GM21786 (cell line): ENCODE measurements around the gene DIRAS3.
"Not testable (repeated sequence)": the region's sequence is repeated elsewhere in the genome, so short reads cannot be mapped to it uniquely, and the experiment has no call there.

ENCODE experiments used
- ATAC-seq: cut with Tn5 transposase; IDR thresholded peaks from one replicate; pipeline ENCODE4 v1.9.1; 2021; ENCODE audit not compliant: unreplicated experiment

Gene DIRAS3, protein sequence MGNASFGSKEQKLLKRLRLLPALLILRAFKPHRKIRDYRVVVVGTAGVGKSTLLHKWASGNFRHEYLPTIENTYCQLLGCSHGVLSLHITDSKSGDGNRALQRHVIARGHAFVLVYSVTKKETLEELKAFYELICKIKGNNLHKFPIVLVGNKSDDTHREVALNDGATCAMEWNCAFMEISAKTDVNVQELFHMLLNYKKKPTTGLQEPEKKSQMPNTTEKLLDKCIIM

DNA sequence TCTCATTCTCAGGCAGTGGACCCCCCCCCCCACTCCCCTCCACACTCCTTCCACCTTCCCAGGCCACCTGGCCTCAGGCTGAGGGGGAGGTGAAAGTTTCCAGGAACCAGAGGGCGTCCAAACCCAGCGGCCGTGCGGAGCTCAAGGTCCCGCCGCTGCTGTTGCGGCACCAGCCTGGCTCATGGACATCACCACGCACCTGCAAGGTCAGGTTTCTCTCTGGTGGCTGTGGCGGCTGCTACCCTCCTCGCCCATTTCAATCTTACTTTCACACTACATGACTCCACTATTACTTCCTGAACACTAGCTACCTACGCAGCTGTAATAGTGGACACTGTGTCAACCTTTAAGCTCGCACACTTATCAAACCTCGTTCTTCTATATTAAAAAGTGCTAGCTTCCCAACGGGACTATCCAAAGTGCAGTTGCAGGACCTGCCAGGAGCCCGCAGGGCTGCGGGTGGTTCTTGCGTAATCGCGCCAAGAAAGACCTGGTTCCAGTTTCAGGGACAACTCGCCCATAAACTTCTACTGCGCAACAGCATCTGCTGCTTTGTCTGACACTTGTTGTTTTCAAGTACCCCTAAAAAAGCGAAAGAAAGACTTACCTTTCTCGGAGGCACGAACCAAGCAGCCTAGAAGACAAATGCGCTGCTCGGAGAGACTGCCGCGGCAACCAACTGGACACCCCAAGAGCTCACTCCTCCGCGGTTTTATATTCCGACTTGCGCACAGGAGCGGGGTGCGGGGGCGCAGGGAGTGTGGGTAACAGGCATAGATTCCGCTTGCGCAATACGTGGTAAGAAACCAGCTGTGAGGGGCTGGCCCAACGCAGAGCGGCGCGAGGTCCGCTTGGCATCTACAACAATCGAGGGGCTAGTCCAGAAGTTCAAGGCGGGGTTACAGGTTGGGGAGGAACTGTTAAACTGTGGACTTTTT, at the start of gene DIRAS3:
DIRAS3 (minus strand) TSS at position 687 of the 938 bp plus-strand sequence. CDS start 3,330 bp downstream, outside the sequence.
- ATAC-seq = no peak

DNA sequence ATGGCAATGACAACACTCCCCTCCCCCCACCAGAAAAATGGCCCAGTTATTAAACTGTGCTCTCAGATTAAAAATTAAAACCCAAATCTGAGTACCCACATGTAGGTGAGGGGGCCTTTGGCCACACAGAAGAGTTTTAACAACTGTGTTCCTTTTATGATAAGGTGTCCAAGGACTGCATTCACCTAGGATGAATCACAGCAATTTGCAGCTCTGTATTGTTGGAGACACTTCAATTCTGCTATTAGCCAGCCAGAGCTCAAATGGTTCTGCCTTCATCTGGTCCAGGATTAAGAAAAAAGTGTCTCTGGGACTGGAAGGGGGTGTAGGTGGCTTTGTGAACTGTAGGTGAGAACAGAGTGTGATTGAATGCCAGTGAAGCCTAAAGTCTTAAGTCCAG, 43.3 kb upstream of the DIRAS3 start:
- ATAC-seq = no peak

DNA sequence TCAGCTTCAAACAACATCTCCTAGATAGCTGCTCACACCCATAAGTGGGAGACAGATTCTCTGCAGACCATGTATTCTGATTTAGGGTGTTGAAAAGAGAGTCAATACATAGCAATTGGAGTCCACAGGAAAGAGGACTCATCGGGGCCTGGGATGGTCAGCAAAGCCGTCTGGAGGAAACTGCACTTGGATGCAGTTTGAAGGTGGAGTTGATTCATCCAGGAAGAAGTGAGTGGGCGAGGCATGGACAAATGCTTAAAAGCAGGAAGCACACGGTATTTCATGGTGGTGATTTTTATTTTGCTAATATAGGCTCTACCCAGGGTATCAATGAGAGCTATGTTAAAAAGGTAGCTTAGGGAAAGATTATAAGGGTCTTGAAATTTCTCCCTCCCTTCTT, 36.8 kb upstream of the DIRAS3 start:
- ATAC-seq = no peak

DNA sequence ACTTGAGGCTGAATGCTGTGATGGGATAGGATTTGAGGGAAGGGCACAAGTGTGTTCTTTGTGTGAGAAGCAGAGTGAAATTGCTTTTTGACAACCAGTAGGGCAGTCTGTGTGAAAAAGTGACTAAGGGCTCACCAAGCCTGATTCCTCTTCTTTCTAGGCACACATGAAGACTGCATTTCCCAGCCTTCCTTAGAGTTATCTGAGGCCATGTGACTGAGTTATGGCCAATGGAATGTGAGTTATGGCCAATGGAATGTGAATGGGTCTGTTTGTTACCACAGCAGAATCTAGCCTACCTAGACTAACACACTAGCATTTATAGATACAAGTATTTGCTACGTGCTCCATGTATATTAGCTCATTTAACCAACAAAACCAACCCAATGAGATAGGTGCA, 35.3 kb upstream of the DIRAS3 start:
- ATAC-seq = no peak

DNA sequence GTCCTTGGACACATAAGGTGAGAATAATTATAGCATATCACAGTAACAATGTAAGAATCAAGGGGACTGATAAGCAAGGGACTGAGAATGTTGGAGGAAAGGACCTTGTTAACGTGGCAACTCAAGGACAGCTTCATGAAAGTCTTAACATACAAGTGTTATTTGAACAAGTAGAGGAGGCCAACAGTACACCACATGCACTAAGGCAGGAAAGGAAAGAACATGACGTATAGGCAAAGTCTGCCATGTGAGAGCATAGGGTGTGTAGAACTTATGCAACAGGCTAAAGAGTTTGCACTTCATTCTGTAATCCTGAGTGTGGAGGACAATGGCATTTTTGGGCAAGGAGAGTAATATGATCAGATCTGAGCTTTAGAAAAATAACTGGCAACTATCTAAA, 33.3 kb upstream of the DIRAS3 start:
- no peak for ATAC-seq

DNA sequence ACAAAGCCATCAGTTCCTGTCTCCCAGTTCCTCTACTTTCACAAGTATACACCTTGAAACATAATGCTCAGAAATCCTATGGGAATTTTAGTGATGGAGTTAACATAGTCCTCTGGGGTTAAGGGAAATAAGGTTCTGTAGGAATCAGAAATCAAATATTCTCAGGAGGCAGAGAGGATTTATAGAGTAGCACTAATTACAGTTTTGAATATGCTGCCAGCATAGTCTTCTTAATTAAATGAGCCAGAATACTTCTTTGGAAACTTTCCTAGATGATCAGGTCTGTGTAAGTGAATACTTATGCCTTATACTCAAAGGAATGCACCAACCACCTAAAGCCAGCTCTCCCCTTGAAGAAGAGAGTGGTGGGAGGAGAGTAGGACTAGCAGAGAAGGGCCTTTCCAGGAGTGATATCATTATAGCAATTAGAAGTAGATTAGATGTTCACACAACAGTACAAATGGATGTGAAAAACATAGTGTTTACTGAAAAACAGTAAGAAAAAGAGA, 31.4 kb upstream of the DIRAS3 start:
- no peak for ATAC-seq

DNA sequence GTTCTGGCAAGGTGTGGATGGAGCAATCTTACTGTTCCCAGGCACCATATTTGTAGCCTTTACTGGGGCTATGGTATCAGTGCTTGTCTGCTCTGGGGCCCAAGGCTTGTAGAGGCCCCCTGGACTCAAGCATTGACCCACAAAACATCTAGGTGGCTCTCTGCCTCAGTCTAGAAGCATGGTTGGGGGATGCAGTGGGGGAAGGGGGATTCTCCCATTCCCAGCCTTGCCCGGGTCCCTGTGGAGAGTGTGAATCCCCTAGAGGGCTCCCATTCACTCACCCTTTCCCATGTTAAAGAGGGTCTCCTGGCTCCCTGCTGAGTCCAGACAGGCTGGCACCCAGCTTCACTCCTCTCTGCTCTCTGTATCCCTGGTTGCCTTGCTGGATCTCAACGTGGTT, 28.2 kb upstream of the DIRAS3 start:
- ATAC-seq = no peak

DNA sequence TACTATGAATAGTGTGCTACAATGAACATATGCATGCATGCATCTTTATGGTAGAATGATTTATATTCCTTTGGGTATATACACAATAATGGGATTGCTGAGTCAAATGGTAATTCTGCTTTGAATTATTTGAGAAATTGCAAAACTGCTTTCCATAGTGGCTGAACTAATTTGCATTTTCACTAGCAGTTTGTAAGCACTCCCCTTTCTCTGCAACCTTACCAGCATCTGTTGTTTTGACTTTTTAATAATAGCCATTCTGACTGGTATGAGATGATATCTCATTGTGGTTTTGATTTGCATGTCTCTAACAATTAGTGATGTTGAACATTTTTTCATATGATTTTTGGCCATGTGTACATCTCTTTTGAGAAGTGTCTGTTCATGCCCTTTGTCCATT, 24.0 kb upstream of the DIRAS3 start:
- ATAC-seq = no peak

DNA sequence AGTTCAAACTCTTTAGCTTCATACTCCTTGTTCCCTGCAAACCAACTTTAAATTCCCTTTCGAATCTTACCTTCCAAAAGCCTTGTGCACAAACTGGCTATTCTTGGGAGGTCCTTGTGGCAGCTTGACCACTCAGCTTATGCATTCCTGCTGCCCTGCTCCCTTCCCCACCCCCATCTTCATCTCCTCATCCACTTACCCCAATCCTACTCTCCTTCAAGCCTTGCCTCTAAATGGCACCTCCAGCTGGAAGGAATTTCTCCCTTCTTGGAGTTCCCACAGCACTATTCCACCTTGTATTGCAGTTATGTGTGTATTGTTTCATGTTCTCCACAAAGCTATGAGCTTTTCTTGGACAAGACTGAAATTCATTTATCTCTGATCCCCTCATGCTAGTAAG, 15.3 kb upstream of the DIRAS3 start:
- ATAC-seq = no peak

DNA sequence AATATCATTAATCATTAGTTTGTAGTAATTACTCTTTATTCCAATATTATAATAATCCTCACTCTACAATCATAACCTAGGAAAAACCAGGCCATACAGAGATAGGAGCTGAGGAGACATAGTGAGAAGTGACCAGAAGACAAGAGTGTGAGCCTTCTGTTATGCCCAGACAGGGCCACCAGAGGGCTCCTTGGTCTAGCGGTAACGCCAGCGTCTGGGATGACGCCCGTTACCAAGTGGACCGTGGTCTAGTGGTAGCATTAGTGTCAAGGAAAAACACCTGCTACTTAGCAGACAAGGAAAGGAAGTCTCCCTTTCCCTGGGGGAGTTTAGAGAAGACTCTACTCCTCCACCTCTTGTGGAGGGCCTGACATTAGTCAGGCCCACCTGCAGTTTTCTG, 7.6 kb upstream of the DIRAS3 start:
- not testable (repeated sequence) for ATAC-seq

DNA sequence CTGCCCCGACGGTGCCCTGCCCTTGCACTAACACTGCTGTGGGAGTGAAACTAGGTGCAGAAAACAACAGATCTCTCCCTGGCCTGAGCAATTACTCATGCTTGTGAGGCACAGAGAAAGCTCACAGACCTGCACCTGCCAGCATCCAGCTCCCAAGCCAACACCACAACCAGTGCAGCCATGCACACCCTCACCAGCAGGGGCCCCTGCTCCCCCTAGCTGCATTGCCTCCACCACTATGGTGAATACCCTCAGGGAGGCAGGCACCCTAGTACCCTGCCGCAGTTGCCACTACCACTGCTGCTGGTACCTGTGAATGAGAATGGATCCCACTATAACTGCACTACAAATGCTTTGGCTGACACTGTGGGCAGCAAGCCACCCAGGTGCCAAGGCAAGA, 7.1 kb upstream of the DIRAS3 start:
- no peak for ATAC-seq

DNA sequence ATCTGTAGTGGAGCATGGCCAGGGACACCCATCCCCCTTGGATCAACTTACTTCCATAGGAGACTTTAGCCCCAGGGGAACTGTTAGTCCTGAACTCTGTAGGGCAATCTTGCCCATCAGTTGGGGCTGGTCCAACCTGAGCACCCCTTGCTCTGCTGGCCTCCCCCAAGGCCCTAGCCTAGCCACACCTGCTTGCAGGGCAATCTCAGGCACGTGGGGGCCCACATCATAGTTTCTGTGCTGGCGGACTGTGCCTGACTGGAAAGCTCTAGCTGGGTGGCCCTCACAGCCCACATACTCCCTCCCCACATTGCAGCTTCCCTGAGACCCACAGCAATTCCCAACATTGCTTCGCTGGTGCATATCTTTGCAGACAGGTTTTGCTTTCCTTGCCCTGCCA, 6.6 kb upstream of the DIRAS3 start:
- no peak for ATAC-seq

DNA sequence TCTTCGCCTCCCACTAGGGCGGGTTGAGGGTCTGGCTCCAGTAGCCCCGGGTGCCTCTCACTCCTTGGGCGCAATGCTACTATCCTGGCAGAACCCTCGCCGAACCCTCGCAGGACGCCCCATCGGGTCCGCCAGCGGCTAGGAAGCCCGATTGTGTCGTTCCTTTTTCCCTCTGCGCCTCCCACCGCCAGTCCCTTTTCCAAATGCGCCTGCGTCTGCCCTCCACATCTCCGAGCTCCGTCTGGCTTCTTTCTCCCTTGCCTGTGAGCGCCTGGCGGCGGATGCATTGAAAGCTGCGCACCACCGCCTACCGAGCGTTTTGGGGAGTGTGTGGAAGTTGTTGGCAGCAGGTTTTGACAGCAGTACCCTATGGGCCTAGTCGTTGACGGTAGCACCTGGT, 1.0 kb upstream of the DIRAS3 start:
- no peak for ATAC-seq

DNA sequence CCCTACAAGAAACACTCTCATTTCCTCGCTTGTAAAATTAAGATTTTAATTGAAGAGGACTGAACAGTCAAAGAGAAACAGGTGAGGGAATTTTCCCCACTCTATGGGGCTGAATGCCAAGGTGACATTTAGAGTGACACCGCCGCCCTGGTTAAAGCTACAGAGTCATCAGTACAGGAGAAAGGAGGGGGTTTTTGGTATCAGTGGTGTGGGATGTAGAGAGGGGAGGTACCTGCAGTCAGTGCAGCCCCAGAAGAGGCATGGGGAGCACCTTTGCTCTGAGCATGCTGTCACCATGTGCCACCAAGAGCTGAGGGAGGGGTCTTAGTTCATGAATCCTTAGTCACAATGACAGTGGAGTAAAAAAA, 2.8 kb downstream of the DIRAS3 start:
- ATAC-seq = no peak

DNA sequence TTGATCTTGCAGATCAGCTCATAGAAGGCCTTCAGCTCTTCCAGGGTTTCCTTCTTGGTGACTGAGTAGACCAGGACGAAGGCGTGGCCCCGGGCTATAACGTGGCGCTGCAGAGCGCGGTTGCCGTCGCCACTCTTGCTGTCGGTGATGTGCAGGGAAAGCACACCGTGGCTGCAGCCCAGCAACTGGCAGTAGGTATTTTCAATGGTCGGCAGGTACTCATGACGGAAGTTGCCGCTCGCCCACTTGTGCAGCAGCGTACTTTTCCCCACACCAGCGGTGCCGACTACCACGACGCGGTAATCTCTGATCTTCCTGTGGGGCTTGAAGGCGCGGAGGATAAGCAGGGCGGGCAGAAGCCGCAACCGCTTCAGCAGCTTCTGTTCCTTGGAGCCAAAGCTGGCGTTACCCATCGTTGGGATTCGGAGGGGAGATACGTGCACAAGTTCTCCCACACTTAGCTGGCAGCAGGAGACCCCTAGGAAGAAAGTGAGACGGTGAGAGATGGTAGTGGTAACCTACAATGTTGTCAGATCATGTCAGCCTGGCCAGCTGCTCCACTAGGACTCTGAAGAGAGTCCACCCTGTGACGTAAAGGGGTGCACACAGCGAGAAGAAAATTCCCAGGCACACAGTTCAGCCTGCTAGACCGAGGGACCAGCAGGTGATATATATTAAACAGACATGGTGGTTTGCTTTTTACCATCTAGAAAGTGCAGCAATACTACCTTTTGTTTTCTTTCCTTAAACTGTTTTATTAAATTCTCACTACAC, 3.4 kb downstream of the DIRAS3 start:
- ATAC-seq = no peak

DNA sequence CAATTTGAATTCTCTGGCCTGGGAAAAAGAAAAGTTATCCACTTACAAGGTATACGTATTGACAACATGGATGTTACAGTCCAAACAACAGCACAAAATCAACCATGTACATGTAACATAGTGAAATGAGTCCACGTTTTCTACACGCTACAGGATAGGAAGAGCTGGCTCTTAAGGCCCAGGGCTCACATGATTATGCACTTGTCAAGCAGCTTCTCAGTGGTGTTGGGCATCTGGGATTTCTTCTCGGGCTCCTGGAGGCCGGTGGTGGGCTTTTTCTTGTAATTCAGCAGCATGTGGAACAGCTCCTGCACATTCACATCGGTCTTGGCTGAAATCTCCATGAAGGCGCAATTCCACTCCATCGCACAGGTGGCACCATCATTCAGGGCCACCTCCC, 4.0 kb downstream of the DIRAS3 start:
- no peak for ATAC-seq

DNA sequence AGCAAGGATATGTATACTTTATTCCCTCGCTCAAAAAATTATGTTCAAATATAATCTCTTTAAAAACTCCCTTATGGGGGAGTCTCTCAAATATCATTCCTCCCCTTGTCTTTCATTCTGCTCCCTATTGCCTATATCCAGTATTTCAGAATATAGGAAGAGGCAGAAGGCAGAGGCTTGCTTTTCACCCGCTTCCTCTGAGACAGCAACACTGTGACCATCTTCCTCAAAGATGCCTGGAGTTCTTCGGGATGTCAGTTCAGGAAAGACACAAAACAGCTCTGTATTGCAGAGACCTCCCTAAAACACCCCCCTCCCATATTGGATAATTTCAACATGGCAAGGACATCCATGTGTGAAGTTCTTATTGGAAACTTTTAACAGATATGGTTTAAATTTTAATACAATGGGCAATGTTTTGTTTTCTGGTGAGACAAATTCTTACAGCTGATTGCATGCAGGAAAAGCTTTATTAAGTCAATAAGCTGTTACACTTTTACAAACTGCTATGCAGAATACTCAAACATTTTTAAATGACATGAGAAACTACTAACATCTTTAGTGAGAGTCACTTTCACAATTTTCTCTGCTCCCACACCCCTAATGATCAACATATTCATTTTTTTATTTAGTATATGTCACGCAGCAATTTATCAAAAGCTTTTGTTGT, 4.8 kb downstream of the DIRAS3 start:
- ATAC-seq = no peak

DNA sequence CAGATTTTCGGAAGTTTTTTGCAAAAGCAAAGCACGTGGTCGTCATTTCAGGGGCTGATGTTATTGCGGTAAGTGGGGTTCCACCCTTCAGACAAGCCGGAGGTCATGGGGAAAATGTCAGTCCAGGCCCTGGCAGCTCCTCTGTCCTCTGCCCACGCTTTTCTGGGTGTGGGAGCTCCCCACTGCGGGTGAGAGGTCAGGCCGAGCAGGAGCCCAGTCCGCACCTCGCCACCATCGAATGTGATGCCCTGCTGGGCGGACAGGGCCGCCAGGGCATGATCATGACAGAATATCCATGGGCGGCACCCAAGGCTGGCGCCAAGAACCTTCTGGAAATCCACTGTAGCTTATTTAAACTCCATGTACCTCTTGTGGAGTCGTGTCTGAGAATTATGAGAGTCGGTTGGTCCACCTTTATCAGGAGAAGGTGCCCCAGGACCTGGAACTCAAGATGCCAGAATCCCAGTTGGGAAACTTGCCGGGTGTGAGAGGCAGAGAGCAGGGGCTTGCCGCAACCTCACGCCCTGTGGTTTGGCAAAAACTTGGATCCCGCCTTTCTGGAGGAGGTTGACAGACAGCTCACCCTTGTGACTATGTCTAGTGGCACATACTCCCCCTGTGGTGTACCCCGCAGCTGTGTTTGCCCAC, 6.9 kb downstream of the DIRAS3 start:
- no peak for ATAC-seq

DNA sequence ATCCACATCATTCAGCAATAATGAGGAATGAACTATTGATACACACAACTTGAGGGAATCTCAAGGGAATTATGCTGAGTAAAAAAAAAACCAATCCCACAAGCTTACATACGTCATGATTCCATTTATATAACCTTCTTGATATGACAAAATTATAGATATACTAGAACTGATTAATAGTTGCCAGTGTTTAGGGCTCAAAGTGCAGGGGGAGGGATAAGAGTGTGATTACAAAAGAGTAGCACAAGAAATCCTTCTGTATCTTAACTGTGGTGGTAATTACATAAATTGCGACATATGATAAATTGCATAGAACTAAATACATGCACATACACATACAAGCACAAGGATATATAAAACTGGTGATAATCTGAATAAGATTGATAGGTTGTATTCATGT, 13.5 kb downstream of the DIRAS3 start:
- no peak for ATAC-seq

DNA sequence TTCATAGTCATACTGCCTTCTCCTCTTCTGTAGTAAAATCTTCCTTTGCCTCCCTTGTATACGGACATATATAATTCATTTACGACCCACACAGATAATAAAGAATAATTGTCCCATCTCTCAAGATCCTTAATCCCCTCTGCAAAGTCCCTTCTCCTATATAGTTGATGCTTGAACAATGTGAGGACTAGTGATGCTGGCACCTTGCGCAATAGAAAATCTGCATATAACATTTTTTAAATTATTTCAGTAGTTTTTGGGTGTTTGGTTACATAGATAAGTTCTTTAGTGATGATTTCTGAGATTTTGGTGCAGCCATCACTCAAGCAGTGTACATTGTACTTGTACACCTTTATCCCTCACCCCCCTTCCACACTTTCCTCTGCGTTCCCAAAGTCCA, 21.0 kb downstream of the DIRAS3 start:
- ATAC-seq = no peak

DNA sequence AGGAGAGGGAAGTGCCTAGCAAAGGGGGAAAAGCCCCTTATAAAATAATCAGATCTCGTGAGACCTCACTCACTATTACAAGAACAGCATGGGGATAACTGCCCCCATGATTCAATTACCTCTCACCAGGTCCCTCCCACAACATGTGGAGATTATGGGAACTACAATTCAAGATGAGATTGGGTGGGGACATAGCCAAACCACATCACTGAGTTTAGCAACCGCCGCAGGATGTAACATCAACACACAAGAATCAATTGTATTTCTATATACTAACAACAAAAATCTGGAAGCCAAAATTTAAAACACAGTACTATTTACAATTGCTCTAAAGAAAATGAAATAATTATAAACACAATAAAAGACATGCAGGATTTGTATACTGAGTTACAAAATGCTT, 21.9 kb downstream of the DIRAS3 start:
- ATAC-seq = no peak
